Measurements from ENCODE around the gene RSPH3.

- TF ChIP-seq, protein P1, sequence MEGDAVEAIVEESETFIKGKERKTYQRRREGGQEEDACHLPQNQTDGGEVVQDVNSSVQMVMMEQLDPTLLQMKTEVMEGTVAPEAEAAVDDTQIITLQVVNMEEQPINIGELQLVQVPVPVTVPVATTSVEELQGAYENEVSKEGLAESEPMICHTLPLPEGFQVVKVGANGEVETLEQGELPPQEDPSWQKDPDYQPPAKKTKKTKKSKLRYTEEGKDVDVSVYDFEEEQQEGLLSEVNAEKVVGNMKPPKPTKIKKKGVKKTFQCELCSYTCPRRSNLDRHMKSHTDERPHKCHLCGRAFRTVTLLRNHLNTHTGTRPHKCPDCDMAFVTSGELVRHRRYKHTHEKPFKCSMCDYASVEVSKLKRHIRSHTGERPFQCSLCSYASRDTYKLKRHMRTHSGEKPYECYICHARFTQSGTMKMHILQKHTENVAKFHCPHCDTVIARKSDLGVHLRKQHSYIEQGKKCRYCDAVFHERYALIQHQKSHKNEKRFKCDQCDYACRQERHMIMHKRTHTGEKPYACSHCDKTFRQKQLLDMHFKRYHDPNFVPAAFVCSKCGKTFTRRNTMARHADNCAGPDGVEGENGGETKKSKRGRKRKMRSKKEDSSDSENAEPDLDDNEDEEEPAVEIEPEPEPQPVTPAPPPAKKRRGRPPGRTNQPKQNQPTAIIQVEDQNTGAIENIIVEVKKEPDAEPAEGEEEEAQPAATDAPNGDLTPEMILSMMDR (IDR thresholded peaks at IDR 0.05; ENCODE audit: low read length), result no peak
- TF ChIP-seq EZH2 (IDR thresholded peaks at IDR 0.05; ENCODE audit: borderline replicate concordance, low read length), result no peak
Measured at GRCh38 chr6:158934157-158934556, 65.8 kb downstream of the RSPH3 start.
